HG03469 (cell line): Measurements from ENCODE around the gene NFE2.
"Not testable (repeated sequence)": the region's sequence is repeated elsewhere in the genome, so short reads cannot be mapped to it uniquely, and the experiment has no call there.

Experiments
- ATAC-seq: cut with Tn5 transposase; IDR thresholded peaks from one replicate; pipeline ENCODE4 v1.9.1; 2021; ENCODE audit warnings: mild to moderate bottlenecking, moderate library complexity, moderate number of reproducible peaks; ENCODE audit not compliant: unreplicated experiment

The NFE2 gene

DNA sequence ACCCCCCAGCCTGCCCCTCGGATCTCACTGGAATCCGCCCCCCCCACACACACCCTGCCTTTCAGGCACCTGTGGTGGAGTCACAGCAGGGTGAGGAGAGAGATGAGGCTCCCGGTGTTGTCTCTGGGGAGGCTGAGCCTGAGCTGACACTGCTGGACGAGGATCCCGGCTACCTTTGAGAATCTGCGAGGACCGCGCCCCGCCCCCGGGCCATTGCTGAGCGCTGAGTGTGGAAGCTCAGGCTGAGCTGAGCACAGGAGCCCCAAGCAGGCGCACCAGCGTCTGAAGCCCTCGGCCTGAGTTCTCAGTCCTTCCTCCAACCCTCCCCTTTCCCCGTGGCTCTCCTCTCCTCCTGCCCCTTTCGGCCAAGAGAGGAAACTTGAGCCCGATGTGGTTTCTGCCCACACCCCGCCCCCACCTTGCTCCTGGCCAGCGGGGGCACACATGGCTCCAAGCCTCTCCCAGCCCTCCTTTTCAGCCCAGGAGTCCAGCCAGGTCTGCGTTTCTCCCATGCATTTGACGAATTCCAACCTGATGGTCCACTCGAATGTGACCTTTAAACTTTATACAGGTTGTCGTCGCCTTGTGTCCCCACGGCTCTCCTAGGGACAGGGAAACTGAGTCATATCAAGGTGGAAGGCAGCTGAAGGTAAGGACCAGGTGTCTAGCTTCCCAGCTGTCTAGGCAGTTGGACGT, at the start of gene NFE2:
NFE2 (minus strand) TSS at position 284 of the 696 bp plus-strand sequence. CDS start 5,767 bp downstream, outside the sequence.
- ATAC-seq: no peak

GRCh38 chr12:54349679-54350078, 48.9 kb upstream of the NFE2 start:
- ATAC-seq: no peak

DNA sequence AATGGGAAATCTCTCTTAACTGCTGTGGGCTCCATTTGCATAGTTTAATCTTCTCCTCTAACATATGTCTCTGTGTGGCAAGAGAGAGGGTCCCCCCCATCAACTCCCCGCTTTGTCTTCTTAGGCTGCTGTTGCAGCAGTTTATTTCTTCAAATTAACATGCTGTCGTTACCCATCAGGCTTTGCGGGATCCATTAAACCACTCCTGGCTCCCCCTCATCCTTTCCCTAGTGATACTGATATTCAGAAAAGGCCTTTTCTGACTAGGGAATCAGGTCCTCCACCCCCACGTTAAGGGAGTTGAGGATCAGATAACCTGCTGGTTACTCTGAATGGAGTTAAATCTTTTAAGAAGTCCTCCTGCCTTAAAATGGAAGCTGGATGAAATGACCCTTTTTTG, 48.2 kb upstream of the NFE2 start:
- ATAC-seq: no peak

DNA sequence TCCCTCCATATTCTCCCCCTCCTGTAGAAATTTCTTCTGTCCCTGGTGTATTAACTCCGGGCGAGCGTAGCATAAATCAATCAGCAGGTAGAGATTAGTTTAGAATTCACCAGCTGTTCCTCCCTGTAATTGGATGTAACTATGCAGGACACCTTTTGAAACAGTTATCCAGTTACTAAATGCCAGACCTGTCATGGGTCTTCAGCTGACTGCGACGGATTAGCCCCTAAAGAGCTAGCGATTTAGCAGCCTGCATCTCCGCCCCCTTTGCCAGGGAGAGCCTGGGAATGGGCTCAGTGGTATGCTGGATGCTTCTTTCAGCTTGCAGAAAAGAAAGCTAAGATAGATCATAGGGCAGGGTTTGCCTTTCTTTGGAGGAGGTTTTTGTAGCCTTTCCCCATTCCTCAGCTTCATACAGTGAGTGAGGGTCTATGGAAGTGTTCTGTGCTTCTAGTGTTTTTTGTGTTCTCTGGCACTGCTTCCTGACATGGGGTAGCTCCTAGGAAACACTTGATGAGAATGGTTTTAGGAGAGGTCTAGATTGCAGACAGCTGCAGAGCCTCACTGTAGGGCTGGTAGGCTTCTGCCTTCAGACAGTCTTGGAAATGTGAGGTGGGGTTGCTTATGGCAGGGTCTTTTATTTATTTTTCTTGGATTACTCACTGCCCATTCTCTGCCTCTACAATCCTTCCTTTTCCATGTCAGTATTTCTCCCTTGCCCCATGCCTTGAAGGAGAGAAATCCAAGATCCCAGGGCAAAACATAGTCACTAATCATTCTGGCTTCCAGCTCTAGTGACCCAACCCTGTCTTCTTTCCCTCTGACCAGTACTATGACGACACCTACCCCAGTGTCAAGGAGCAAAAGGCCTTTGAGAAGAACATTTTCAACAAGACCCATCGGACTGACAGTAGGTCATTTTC, 40.8 kb upstream of the NFE2 start:
- no peak for ATAC-seq

- ATAC-seq: no peak
Measured at GRCh38 chr12:54340846-54341245, 40.0 kb upstream of the NFE2 start.

GRCh38 chr12:54338698-54339296, 38.0 kb upstream of the NFE2 start:
- no peak for ATAC-seq

GRCh38 chr12:54337854-54338650, 37.2 kb upstream of the NFE2 start:
- ATAC-seq: no peak

GRCh38 chr12:54337280-54337842, 36.5 kb upstream of the NFE2 start:
- no peak for ATAC-seq

DNA sequence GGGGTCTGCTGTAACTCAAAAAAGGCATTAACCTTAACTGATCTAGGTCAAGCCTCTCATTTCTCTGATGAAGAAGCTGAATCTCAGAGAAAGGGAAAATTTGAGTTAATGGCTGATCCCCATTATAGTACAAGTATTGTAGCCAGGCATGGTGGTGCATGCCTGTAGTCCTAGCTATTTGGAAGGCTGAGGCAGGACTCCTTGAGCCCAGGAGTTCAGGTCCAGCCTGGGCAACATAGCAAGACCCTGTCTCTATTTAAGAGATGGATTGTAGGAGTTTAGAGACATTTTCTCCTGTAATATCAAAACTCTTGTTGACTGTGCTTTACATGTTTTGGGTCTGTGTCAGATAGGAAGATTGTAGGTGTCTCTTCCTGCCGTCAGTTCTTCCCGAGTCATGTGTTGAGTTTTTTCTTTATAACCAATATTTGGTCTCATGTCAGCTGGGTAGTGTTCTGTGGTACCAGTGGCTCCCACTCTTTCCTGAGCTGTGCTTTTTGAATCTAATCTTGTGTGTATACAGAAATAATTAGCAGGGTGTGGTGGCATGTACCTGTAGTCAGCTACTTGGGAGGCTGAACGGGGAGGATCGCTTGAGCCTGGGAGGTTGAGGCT, 32.7 kb upstream of the NFE2 start:
- no peak for ATAC-seq

- no peak for ATAC-seq
Measured at GRCh38 chr12:54331461-54331860, 30.6 kb upstream of the NFE2 start.

DNA sequence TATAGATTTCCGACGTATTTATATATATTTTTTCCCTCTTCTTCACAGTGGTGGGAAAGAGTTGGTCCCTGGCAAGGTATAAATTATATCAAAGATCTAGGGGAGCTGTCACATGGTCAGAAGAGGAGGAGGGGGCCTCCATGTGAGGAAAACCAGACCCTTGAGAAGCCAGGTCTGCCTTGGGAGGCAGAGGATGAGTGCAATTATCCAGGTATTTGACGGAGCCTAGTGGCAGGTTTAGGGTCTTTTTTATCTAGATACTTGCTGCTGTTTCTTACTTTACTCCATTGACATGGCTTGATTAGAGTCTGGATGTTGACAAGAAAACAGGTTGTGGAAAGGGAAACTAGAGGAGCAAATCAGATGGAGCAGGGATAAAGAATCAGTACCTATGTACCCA, 29.6 kb upstream of the NFE2 start:
- no peak for ATAC-seq

GRCh38 chr12:54329759-54330158, 28.9 kb upstream of the NFE2 start:
- no peak for ATAC-seq

DNA sequence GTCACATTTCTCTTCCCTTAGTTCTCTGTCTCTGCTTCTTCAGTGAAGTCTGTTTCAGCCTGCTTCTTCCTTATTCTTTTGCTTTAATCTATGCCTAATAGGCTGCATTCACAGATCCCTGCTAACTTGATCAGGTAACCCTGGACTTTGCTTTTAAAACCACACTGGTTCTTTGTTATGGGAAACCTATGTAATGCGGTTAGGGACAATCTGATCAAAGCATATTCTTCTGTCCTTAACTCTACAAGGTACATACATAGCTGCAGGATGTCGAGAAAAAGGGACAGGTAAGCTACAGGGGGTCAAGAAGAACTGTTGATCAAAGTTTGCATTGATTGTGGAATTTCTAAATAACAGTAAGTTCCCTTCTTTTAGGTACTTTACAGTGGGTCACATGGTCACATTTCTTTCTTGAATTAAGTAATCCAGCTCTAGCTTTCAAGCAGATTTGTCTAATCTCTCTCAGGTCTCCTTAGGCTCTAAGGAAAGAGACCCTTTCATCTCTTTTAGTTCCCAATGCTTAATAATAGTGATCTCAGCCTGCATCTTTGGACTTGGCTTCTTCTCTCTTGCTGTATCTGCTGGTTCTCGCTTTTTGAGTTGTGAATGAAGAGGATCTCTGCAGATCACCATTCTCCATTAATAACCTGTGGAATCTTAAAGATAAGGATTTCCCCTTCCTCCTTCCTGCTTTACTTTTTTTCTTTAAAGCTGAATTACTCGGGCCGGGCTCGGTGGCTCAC, 28.0 kb upstream of the NFE2 start:
- ATAC-seq: no peak

GRCh38 chr12:54325442-54326109, 24.8 kb upstream of the NFE2 start:
- ATAC-seq: not testable (repeated sequence)

- peak; percentile 99 for ATAC-seq
Measured at GRCh38 chr12:54324617-54325441, 24.0 kb upstream of the NFE2 start, which contains the start of gene COPZ1. TSS of gene COPZ1 (plus strand) at chr12:54325131. CDS start at chr12:54325164, 33 bp downstream.

DNA sequence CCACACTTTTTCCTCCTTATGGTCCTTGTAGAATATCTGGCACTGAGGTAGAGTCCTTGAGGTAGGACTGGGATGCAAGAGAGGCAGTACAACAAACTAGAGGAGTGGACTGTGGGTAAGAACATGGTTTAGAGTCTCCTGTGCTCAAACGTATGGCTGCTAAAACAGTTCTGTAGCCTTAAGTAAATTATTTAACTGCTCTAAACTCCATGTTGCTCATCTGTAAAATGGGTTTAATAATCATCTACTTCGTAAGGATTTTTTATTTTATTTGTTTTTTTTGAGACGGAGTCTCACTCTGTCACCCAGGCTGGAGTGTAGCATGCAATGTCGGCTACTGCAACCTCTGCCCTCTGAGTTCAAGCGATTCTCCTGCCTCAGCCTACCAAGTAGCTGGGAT, 20.5 kb upstream of the NFE2 start:
- no peak for ATAC-seq

- ATAC-seq: not testable (repeated sequence)
Measured at GRCh38 chr12:54312309-54312708, 11.5 kb upstream of the NFE2 start.

GRCh38 chr12:54311051-54311450, 10.2 kb upstream of the NFE2 start:
- ATAC-seq: no peak
